ENCODE data around the gene AVPR1A. TPM values are rescaled to one million over a fixed set of nuclear protein-coding genes. Genes with fewer than 3 reads are reported as not detected.

The AVPR1A gene
- total RNA-seq, 5 donors from 2014 or later (not counting 1 experiment from before 2014, with no cell fraction given), result 0.03 to 0.09 (median 0.06) TPM; not detected in 1

- no peaks in the 10 kb centered on the region for H3K36me3 ChIP-seq (ENCODE audit: control insufficient read depth in 2 of 2, extremely low read depth in 1 of 2, insufficient read depth in 1 of 2, low read length in 1 of 2)
- Mint-ChIP-seq H3K9me3 (no peaks in the 10 kb centered on the region), H3K27ac (no peak overlapping the region), H3K27me3 (peaks cover 0 to 3% of the 10 kb centered on the region in 2 donors), H3K4me3 (no peak overlapping the region), H3K36me3 (no peaks in the 10 kb centered on the region), H3K4me1 (no peaks in the 10 kb centered on the region)
- POLR2A ChIA-PET, result no interaction called here
- H3K27ac ChIP-seq (ENCODE audit: low read length), result no peak overlapping the region
- no peaks in the 10 kb centered on the region for H3K27me3 ChIP-seq (replicated peaks in 1 of 2; ENCODE audit: control insufficient read depth in 2 of 2, extremely low read depth in 1 of 2, insufficient read depth in 2 of 2, low read length in 1 of 2)
- no peaks in the 10 kb centered on the region for H3K9me3 ChIP-seq
- H3K4me3 ChIP-seq (ENCODE audit: control insufficient read depth in 1 of 2, extremely low read depth in 1 of 2, low read length in 1 of 2), result no peak overlapping the region
- WGBS (ENCODE audit: insufficient coverage), result no CpG with 5 or more reads among the region's 2 CpGs
- DNase-seq (no peak), ATAC-seq (replicated peaks in 1 of 4) (no peak)
- H3K4me1 ChIP-seq (ENCODE audit: control insufficient read depth in 1 of 2, extremely low read depth in 1 of 2, insufficient read depth in 2 of 2, low read length in 2 of 2), result no peaks in the 10 kb centered on the region
- CTCF ChIA-PET, result no interaction called here
Measured at GRCh38 chr12:63101920-63102319, 49.1 kb downstream of the AVPR1A start.

DNA sequence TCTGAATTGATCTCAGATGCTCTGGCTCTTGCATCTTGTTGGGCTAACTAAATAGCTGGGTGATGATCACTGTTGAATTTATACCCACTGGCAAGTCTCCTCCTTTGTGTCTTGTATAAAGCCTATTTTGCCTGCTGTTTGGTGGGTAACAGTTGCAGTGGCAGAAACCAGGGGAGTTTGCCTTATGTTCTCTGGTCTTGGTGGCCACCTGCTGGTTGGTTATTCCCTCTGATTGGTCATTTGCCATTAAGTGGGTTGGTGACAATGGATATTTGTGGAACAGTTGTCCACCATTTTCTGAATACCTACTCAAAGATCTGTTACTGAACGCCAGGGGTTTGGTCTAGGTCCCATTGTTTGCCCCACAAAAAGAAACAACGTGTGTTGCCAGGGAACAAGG lies 52.1 kb downstream of the AVPR1A start:
- WGBS (ENCODE audit: insufficient coverage), result no CpG with 5 or more reads among the region's 2 CpGs
- Histone ChIP-seq H3K36me3 (ENCODE audit: control insufficient read depth in 2 of 2, extremely low read depth in 1 of 2, insufficient read depth in 1 of 2, low read length in 1 of 2) (no peaks in the 10 kb centered on the region), H3K4me3 (ENCODE audit: control insufficient read depth in 1 of 2, extremely low read depth in 1 of 2, low read length in 1 of 2) (no peak overlapping the region), H3K27ac (ENCODE audit: low read length) (no peak overlapping the region), H3K27me3 (replicated peaks in 1 of 2; ENCODE audit: control insufficient read depth in 2 of 2, extremely low read depth in 1 of 2, insufficient read depth in 2 of 2, low read length in 1 of 2) (no peaks in the 10 kb centered on the region), H3K4me1 (ENCODE audit: control insufficient read depth in 1 of 2, extremely low read depth in 1 of 2, insufficient read depth in 2 of 2, low read length in 2 of 2) (no peaks in the 10 kb centered on the region), H3K9me3 (no peaks in the 10 kb centered on the region)
- ChIA-PET POLR2A (no interaction called here), CTCF (no interaction called here)
- ATAC-seq (replicated peaks in 1 of 4), result no peak
- Mint-ChIP-seq H3K27ac (no peak overlapping the region), H3K4me1 (no peaks in the 10 kb centered on the region), H3K27me3 (peaks cover 0 to 3% of the 10 kb centered on the region in 2 donors), H3K9me3 (no peaks in the 10 kb centered on the region), H3K36me3 (no peaks in the 10 kb centered on the region), H3K4me3 (no peak overlapping the region)
- no peak for DNase-seq

- Histone ChIP-seq H3K27ac (ENCODE audit: low read length) (no peak overlapping the region), H3K4me1 (ENCODE audit: control insufficient read depth in 1 of 2, extremely low read depth in 1 of 2, insufficient read depth in 2 of 2, low read length in 2 of 2) (no peaks in the 10 kb centered on the region), H3K27me3 (replicated peaks in 1 of 2; ENCODE audit: control insufficient read depth in 2 of 2, extremely low read depth in 1 of 2, insufficient read depth in 2 of 2, low read length in 1 of 2) (peaks cover 0 to 4% of the 10 kb centered on the region in 2 experiments), H3K9me3 (no peaks in the 10 kb centered on the region), H3K36me3 (ENCODE audit: control insufficient read depth in 2 of 2, extremely low read depth in 1 of 2, insufficient read depth in 1 of 2, low read length in 1 of 2) (no peaks in the 10 kb centered on the region), H3K4me3 (ENCODE audit: control insufficient read depth in 1 of 2, extremely low read depth in 1 of 2, low read length in 1 of 2) (no peak overlapping the region)
- Mint-ChIP-seq H3K27me3 (peaks cover 1 to 3% of the 10 kb centered on the region in 2 donors), H3K4me3 (no peak overlapping the region), H3K36me3 (no peaks in the 10 kb centered on the region), H3K27ac (no peak overlapping the region), H3K9me3 (no peaks in the 10 kb centered on the region), H3K4me1 (no peaks in the 10 kb centered on the region)
- ChIA-PET POLR2A (interaction anchor here in 1 of 2 donors (0.7 kb wide), 1 partner anchor 38 kb away, joined by 3 read pairs; no protein-coding TSS in a partner anchor), CTCF (no interaction called here)
- ATAC-seq (replicated peaks in 1 of 4), result no peak
- 100% methylated on average over 2 of the region's 7 CpGs for WGBS (ENCODE audit: insufficient coverage)
- DNase-seq, result no peak
Measured at GRCh38 chr12:63095369-63095980, 55.5 kb downstream of the AVPR1A start.

- Histone ChIP-seq H3K4me3 (ENCODE audit: control insufficient read depth in 1 of 2, extremely low read depth in 1 of 2, low read length in 1 of 2) (no peak overlapping the region), H3K27ac (ENCODE audit: low read length) (no peak overlapping the region), H3K4me1 (ENCODE audit: control insufficient read depth in 1 of 2, extremely low read depth in 1 of 2, insufficient read depth in 2 of 2, low read length in 2 of 2) (no peaks in the 10 kb centered on the region), H3K27me3 (replicated peaks in 1 of 2; ENCODE audit: control insufficient read depth in 2 of 2, extremely low read depth in 1 of 2, insufficient read depth in 2 of 2, low read length in 1 of 2) (peaks cover 0 to 4% of the 10 kb centered on the region in 2 experiments), H3K9me3 (no peaks in the 10 kb centered on the region), H3K36me3 (ENCODE audit: control insufficient read depth in 2 of 2, extremely low read depth in 1 of 2, insufficient read depth in 1 of 2, low read length in 1 of 2) (no peaks in the 10 kb centered on the region)
- Mint-ChIP-seq H3K36me3 (no peaks in the 10 kb centered on the region), H3K4me1 (no peaks in the 10 kb centered on the region), H3K9me3 (no peaks in the 10 kb centered on the region), H3K27ac (no peak overlapping the region), H3K27me3 (peaks cover 2 to 7% of the 10 kb centered on the region in 2 donors), H3K4me3 (no peak overlapping the region)
- CTCF ChIA-PET, result interaction anchor here in 1 of 2 donors (0.9 kb wide), 1 partner anchor 10 kb away, joined by 3 read pairs; no protein-coding TSS in a partner anchor
- POLR2A ChIA-PET, result no interaction called here
- no peak for ATAC-seq (replicated peaks in 1 of 4)
- no CpG with 5 or more reads among the region's 2 CpGs for WGBS (ENCODE audit: insufficient coverage)
- DNase-seq, result no peak
Measured at GRCh38 chr12:63093711-63094110, 57.3 kb downstream of the AVPR1A start.

DNA sequence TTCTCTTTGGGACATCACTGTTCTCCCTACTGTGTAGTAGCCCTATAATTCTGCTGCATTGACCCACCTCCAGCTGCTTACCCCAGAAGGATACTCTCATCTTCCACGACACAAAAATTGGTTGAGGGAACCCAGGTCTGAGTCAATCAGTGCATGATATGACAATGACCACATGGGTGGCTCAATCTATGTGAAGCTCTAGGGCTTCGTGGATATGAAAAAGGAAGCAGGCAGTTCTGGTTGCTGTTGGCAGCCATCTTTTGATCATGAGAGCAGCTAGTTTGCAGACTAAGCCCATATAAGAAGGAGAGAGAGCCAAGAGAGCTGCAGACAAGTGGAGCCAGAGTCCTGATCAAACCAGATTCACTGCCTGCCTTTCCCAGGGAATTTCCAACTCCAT lies 57.9 kb downstream of the AVPR1A start:
- ChIA-PET POLR2A (no interaction called here), CTCF (interaction anchor here in 1 of 2 donors (0.9 kb wide), 1 partner anchor 11 kb away, joined by 3 read pairs; no protein-coding TSS in a partner anchor)
- Mint-ChIP-seq H3K4me3 (no peak overlapping the region), H3K36me3 (no peaks in the 10 kb centered on the region), H3K27me3 (peaks cover 2 to 10% of the 10 kb centered on the region in 2 donors), H3K27ac (no peak overlapping the region), H3K9me3 (no peaks in the 10 kb centered on the region), H3K4me1 (no peaks in the 10 kb centered on the region)
- no peak for DNase-seq
- no peak overlapping the region for H3K27ac ChIP-seq (ENCODE audit: low read length)
- no peaks in the 10 kb centered on the region for H3K9me3 ChIP-seq
- no peaks in the 10 kb centered on the region for H3K36me3 ChIP-seq (ENCODE audit: control insufficient read depth in 2 of 2, extremely low read depth in 1 of 2, insufficient read depth in 1 of 2, low read length in 1 of 2)
- peaks cover 0 to 4% of the 10 kb centered on the region in 2 experiments for H3K27me3 ChIP-seq (replicated peaks in 1 of 2; ENCODE audit: control insufficient read depth in 2 of 2, extremely low read depth in 1 of 2, insufficient read depth in 2 of 2, low read length in 1 of 2)
- no peak for ATAC-seq (replicated peaks in 1 of 4)
- H3K4me1 ChIP-seq (ENCODE audit: control insufficient read depth in 1 of 2, extremely low read depth in 1 of 2, insufficient read depth in 2 of 2, low read length in 2 of 2), result no peaks in the 10 kb centered on the region
- 50% methylated on average over 1 of the region's 2 CpGs for WGBS (ENCODE audit: insufficient coverage)
- no peak overlapping the region for H3K4me3 ChIP-seq (ENCODE audit: control insufficient read depth in 1 of 2, extremely low read depth in 1 of 2, low read length in 1 of 2)

Other genes with a start within 250 kb of the AVPR1A start
- under 1 TPM; 0.18 to 0.82 (median 0.42) TPM for gene PPM1H, start 216.1 kb downstream of the AVPR1A start, total RNA-seq

Data from T-cell (primary cell).